Activated CD4-positive, alpha-beta T cell treated with anti-CD3 and anti-CD28 coated beads for 4 hours (primary cell): ENCODE data around the gene PTPN12.
"Not testable (repeated sequence)": the region's sequence is repeated elsewhere in the genome, so short reads cannot be mapped to it uniquely, and the experiment has no call there.

Experiments
- DNase-seq, 2 donors: peaks; one replicate each; pipeline ENCODE4 v3.0.0-alpha.2; 2020

Gene PTPN12

GRCh38 chr7:77538281-77539212 lies 1.5 kb downstream of the PTPN12 start:
- DNase-seq, result peak; percentile 12 to 18

- DNase-seq, result no peak
Measured at GRCh38 chr7:77540402-77540822, 3.3 kb downstream of the PTPN12 start.

- DNase-seq, result not testable (repeated sequence)
Measured at GRCh38 chr7:77540993-77541392, 3.9 kb downstream of the PTPN12 start.

GRCh38 chr7:77542409-77542808 lies 5.3 kb downstream of the PTPN12 start:
- DNase-seq, result no peak

- no peak for DNase-seq
Measured at GRCh38 chr7:77542895-77543294, 5.8 kb downstream of the PTPN12 start.

- DNase-seq, result no peak
Measured at GRCh38 chr7:77543910-77544309, 6.8 kb downstream of the PTPN12 start.

- no peak for DNase-seq
Measured at GRCh38 chr7:77544518-77544917, 7.4 kb downstream of the PTPN12 start.

GRCh38 chr7:77548206-77548605 lies 11.1 kb downstream of the PTPN12 start:
- no peak for DNase-seq

- DNase-seq, result no peak
Measured at GRCh38 chr7:77549106-77549870, 12.2 kb downstream of the PTPN12 start.

GRCh38 chr7:77550586-77550985 lies 13.5 kb downstream of the PTPN12 start:
- DNase-seq, result no peak

GRCh38 chr7:77553123-77553522 lies 16.0 kb downstream of the PTPN12 start:
- DNase-seq, result no peak

GRCh38 chr7:77558284-77558967 lies 21.3 kb downstream of the PTPN12 start:
- no peak for DNase-seq

- DNase-seq, result no peak
Measured at GRCh38 chr7:77561352-77561751, 24.3 kb downstream of the PTPN12 start.

GRCh38 chr7:77563275-77563674 lies 26.2 kb downstream of the PTPN12 start:
- no peak for DNase-seq

GRCh38 chr7:77565917-77566316 lies 28.8 kb downstream of the PTPN12 start:
- no peak for DNase-seq

- no peak for DNase-seq
Measured at GRCh38 chr7:77566421-77566820, 29.3 kb downstream of the PTPN12 start.

- no peak for DNase-seq
Measured at GRCh38 chr7:77569514-77570232, 32.6 kb downstream of the PTPN12 start.

GRCh38 chr7:77570330-77571011 lies 33.4 kb downstream of the PTPN12 start:
- DNase-seq, result no peak

- DNase-seq, result no peak
Measured at GRCh38 chr7:77571801-77572200, 34.7 kb downstream of the PTPN12 start.

GRCh38 chr7:77575187-77575586 lies 38.1 kb downstream of the PTPN12 start:
- DNase-seq, result no peak

- DNase-seq, result no peak
Measured at GRCh38 chr7:77576856-77577255, 39.8 kb downstream of the PTPN12 start.

- DNase-seq, result no peak
Measured at GRCh38 chr7:77579797-77580196, 42.7 kb downstream of the PTPN12 start.
